ENCODE measurements around the gene HIBADH. TPM values are rescaled to one million over a fixed set of nuclear protein-coding genes. Genes with fewer than 3 reads are reported as not detected.

Gene HIBADH
- total RNA-seq, 1 experiment from 2014 or later = 33.7 TPM

GRCh38 chr7:27551803-27552400 is 110.8 kb downstream of the HIBADH start:
- Mint-ChIP-seq H3K27me3 (ENCODE audit: insufficient read depth, unreplicated experiment) (no peaks in the 10 kb centered on the region), H3K4me3 (ENCODE audit: unreplicated experiment) (no peak overlapping the region), H3K4me1 (ENCODE audit: low read depth, unreplicated experiment) (peaks cover 27% of the 10 kb centered on the region), H3K27ac (ENCODE audit: unreplicated experiment) (no peak overlapping the region), H3K9me3 (ENCODE audit: unreplicated experiment) (no peaks in the 10 kb centered on the region), H3K36me3 (ENCODE audit: insufficient read depth, unreplicated experiment) (no peaks in the 10 kb centered on the region)
- Histone ChIP-seq H3K36me3 (ENCODE audit: control insufficient read depth, insufficient read depth, low read length) (no peaks in the 10 kb centered on the region; the same call in 1 of the 2 replicates), H3K4me3 (ENCODE audit: low read depth, low read length) (no peak overlapping the region), H3K9me3 (no peaks in the 10 kb centered on the region), H3K27me3 (replicated peaks; ENCODE audit: control insufficient read depth, insufficient read depth, low read length) (no peaks in the 10 kb centered on the region), H3K4me1 (peaks cover 20% of the 10 kb centered on the region)
- BruUV-seq (replicated peaks) = no TSS peak
- no peak for DNase-seq
- ChIA-PET CTCF (no interaction called here), POLR2A (no interaction called here)
- intact Hi-C loops (cut with micrococcal nuclease; ENCODE audit: unreplicated experiment) = no loop called here
- TF ChIP-seq CTCF (IDR thresholded peaks at IDR 0.05; ENCODE audit: insufficient read depth in 1 of 2, low read depth in 1 of 2, low read length in 1 of 2, severe bottlenecking in 1 of 2, unreplicated experiment in 1 of 2) = no peak

- DNase-seq = no peak
- intact Hi-C loops (cut with micrococcal nuclease; ENCODE audit: unreplicated experiment) = no loop called here
- no peak for TF ChIP-seq CTCF (IDR thresholded peaks at IDR 0.05; ENCODE audit: insufficient read depth in 1 of 2, low read depth in 1 of 2, low read length in 1 of 2, severe bottlenecking in 1 of 2, unreplicated experiment in 1 of 2)
- no peaks in the 10 kb centered on the region for H3K27me3 Mint-ChIP-seq (ENCODE audit: insufficient read depth, unreplicated experiment)
- peaks cover 25% of the 10 kb centered on the region for H3K4me1 Mint-ChIP-seq (ENCODE audit: low read depth, unreplicated experiment)
- Histone ChIP-seq H3K4me3 (ENCODE audit: low read depth, low read length) (no peak overlapping the region), H3K4me1 (peaks cover 23% of the 10 kb centered on the region), H3K27me3 (replicated peaks; ENCODE audit: control insufficient read depth, insufficient read depth, low read length) (no peaks in the 10 kb centered on the region), H3K9me3 (no peaks in the 10 kb centered on the region), H3K36me3 (ENCODE audit: control insufficient read depth, insufficient read depth, low read length) (no peaks in the 10 kb centered on the region)
- no peaks in the 10 kb centered on the region for H3K36me3 Mint-ChIP-seq (ENCODE audit: insufficient read depth, unreplicated experiment)
- POLR2A ChIA-PET = no interaction called here
- H3K27ac Mint-ChIP-seq (ENCODE audit: unreplicated experiment) = no peak overlapping the region
- CTCF ChIA-PET = no interaction called here
- H3K9me3 Mint-ChIP-seq (ENCODE audit: unreplicated experiment) = no peaks in the 10 kb centered on the region
- BruUV-seq (replicated peaks) = no TSS peak
- H3K4me3 Mint-ChIP-seq (ENCODE audit: unreplicated experiment) = no peak overlapping the region
Observed at GRCh38 chr7:27549606-27550005, 113.1 kb downstream of the HIBADH start.

- H3K27me3 Mint-ChIP-seq (ENCODE audit: insufficient read depth, unreplicated experiment) = no peaks in the 10 kb centered on the region
- POLR2A ChIA-PET = no interaction called here
Observed at GRCh38 chr7:27548304-27548703, 114.4 kb downstream of the HIBADH start.

More at GRCh38 chr7:27548304-27548703, 114.4 kb downstream of the HIBADH start:
- Mint-ChIP-seq H3K27ac (ENCODE audit: unreplicated experiment) (no peak overlapping the region), H3K4me3 (ENCODE audit: unreplicated experiment) (no peak overlapping the region), H3K9me3 (ENCODE audit: unreplicated experiment) (no peaks in the 10 kb centered on the region), H3K36me3 (ENCODE audit: insufficient read depth, unreplicated experiment) (no peaks in the 10 kb centered on the region), H3K4me1 (ENCODE audit: low read depth, unreplicated experiment) (peaks cover 25% of the 10 kb centered on the region)
- no TSS peak for BruUV-seq (replicated peaks)
- intact Hi-C loops (cut with micrococcal nuclease; ENCODE audit: unreplicated experiment) = no loop called here
- Histone ChIP-seq H3K36me3 (ENCODE audit: control insufficient read depth, insufficient read depth, low read length) (no peaks in the 10 kb centered on the region), H3K4me3 (ENCODE audit: low read depth, low read length) (no peak overlapping the region), H3K4me1 (peaks cover 23% of the 10 kb centered on the region), H3K9me3 (no peaks in the 10 kb centered on the region), H3K27me3 (replicated peaks; ENCODE audit: control insufficient read depth, insufficient read depth, low read length) (no peaks in the 10 kb centered on the region)
- no peak for DNase-seq
- TF ChIP-seq CTCF (IDR thresholded peaks at IDR 0.05; ENCODE audit: insufficient read depth in 1 of 2, low read depth in 1 of 2, low read length in 1 of 2, severe bottlenecking in 1 of 2, unreplicated experiment in 1 of 2) = no peak
- CTCF ChIA-PET = no interaction called here
